MCF 10A (cell line): Measurements from ENCODE around the gene SMURF2. TPM values are rescaled to one million over a fixed set of nuclear protein-coding genes. Genes with fewer than 3 reads are reported as not detected.

Experiments used
- BruUV-seq: library from RNA; stranded (reverse); fragments of 400-500 nt; replicated peaks from 2 replicates; lab custom pipeline; 2021; lab: Mats Ljungman, UMichigan
- CTCF ChIA-PET: fragments of 300-600 bp; sonication (Branson Sonifier 250); formaldehyde crosslinking; extraction: SDS; loops from one replicate; lab custom pipeline; 2021; ENCODE audit warnings: antibody characterized with exemption, inconsistent platforms; lab: Yijun Ruan, JAX
- POLR2A ChIA-PET: fragments of 300-600, 350-650 bp; sonication (Branson Sonifier 250); formaldehyde crosslinking; extraction: SDS; loops from one replicate; lab custom pipeline; 2020; ENCODE audit warnings: antibody characterized with exemption, inconsistent platforms; lab: Yijun Ruan, JAX
- DNase-seq: peaks from one replicate; pipeline ENCODE4 v3.0.0-alpha.2; 2018; ENCODE audit not compliant: unreplicated experiment
- H3K27ac Mint-ChIP-seq: one replicate; pipeline ENCODE4 v1.8.0; 2022; ENCODE audit warnings: mild to moderate bottlenecking, low read depth, mixed read lengths; ENCODE audit not compliant: unreplicated experiment
- H3K27me3 Mint-ChIP-seq: one replicate; pipeline ENCODE4 v1.8.0; 2022; ENCODE audit warnings: mixed read lengths; ENCODE audit not compliant: insufficient read depth, unreplicated experiment
- H3K36me3 Mint-ChIP-seq: one replicate; pipeline ENCODE4 v1.8.0; 2022; ENCODE audit warnings: mild to moderate bottlenecking, moderate library complexity, mixed read lengths; ENCODE audit not compliant: insufficient read depth, unreplicated experiment
- H3K4me1 Mint-ChIP-seq: one replicate; pipeline ENCODE4 v1.8.0; 2022; ENCODE audit warnings: mixed read lengths; ENCODE audit not compliant: insufficient read depth, unreplicated experiment
- H3K4me3 Mint-ChIP-seq: one replicate; pipeline ENCODE4 v1.8.0; 2022; ENCODE audit warnings: mild to moderate bottlenecking, moderate library complexity, mixed read lengths; ENCODE audit not compliant: unreplicated experiment
- H3K9me3 Mint-ChIP-seq: one replicate; pipeline ENCODE4 v1.8.0; 2022; ENCODE audit warnings: mixed read lengths; ENCODE audit not compliant: unreplicated experiment
- CTCF ChIP-seq: fragments of 200-600 bp; IDR thresholded peaks from one replicate; pipeline ENCODE4 v1.8.0; 2022; ENCODE audit warnings: antibody characterized with exemption, mild to moderate bottlenecking; ENCODE audit not compliant: unreplicated experiment
- intact Hi-C: fragments of 100-400 bp; cut with micrococcal nuclease; formaldehyde crosslinking; loops from 2 replicates; pipeline ENCODE4 v1.14.1; 2022
- total RNA-seq: library from RNA; stranded (reverse); gene quantifications from 2 replicates; pipeline ENCODE4 v1.2.3, GENCODE V29; 2022

Gene SMURF2
- total RNA-seq, 1 experiment from 2014 or later: 55.8 TPM

- POLR2A ChIA-PET: interaction anchor here (1.2 kb wide), 1 partner anchor 12 kb away, joined by 4 read pairs; the partner anchor contains the start of gene POLG2
- Mint-ChIP-seq H3K4me1 (peaks cover 16% of the 10 kb centered on the region), H3K36me3 (peaks cover 71% of the 10 kb centered on the region), H3K4me3 (peak overlapping the region; percentile 99), H3K9me3 (no peaks in the 10 kb centered on the region), H3K27me3 (no peaks in the 10 kb centered on the region), H3K27ac (no peak overlapping the region)
- intact Hi-C loops: no loop called here
- BruUV-seq: no TSS peak
- TF ChIP-seq CTCF: no peak
- CTCF ChIA-PET: no interaction called here
- no peak for DNase-seq
Measured at GRCh38 chr17:64508683-64509082, 153.4 kb downstream of the SMURF2 start.

GRCh38 chr17:64507413-64507782 lies 154.7 kb downstream of the SMURF2 start:
- Mint-ChIP-seq H3K27ac (peak overlapping the region; percentile 100), H3K36me3 (peaks cover 76% of the 10 kb centered on the region), H3K9me3 (no peaks in the 10 kb centered on the region), H3K4me3 (peak overlapping the region; percentile 99), H3K27me3 (no peaks in the 10 kb centered on the region), H3K4me1 (peaks cover 28% of the 10 kb centered on the region)
- DNase-seq: peak; percentile 72
- BruUV-seq: no TSS peak
- CTCF ChIA-PET: interaction anchor here (0.6 to 1.7 kb wide), 7 partner anchors 9 to 669 kb away, joined by 3 to 8 read pairs (median 5); no protein-coding TSS in a partner anchor
- intact Hi-C loops: loop anchor here (1.0 to 2.0 kb wide), 2 partner anchors 87 to 141 kb away; no protein-coding TSS in a partner anchor
- POLR2A ChIA-PET: interaction anchor here (0.5 to 6.5 kb wide), 36 partner anchors 8 to 773 kb away, joined by 3 to 225 read pairs (median 8); partner anchors contain the start of genes CCDC47, POLG2, SMARCD2 and SMURF2
- TF ChIP-seq CTCF: peak; percentile 25

DNA sequence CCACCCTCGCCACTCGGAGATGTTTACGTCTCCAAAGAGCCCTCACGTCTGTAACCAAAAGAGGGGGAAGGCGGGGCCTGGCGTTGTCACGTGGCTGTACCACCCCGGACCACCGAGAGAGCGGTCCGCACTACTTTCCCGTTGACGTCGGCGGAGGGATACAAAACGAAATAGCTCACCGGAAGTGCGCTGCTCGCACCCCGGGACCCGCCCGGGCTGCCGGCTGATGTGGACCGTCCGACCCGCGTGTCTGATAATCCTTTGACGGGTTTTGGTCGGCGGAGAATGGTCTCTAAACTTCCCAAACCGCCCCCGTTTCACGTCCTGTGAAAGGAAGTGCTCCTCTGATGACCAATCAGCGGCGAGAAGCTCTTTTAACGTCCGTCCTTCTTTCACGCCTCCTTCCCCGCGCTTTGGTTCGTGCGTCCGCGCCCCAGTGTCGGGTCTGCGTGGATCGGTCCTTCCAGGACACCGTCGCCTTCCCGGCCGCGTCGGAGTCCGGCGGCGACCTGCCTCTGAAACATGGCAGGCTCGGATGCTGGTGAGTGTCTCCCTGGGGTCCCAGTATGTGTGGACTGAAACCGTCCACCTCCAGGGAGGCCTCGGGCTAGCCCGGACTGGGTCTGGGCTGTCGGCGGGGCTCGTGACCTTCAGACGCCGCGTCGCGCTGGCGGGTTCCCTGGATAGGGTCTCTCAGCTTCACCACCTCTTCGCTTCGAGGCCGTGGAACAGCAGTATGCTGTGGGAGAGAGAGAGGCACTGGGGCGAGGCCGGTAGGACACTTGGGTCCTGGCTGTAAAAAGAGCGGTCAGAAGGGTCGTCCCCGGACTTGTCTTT lies 155.3 kb downstream of the SMURF2 start, which contains the start of gene CEP95:
Gene CEP95, plus strand, starts transcription at position 402 of the 837 bp plus-strand sequence. Its CDS starts 121 bp downstream, at position 523.
- Mint-ChIP-seq H3K36me3 (peaks cover 76% of the 10 kb centered on the region), H3K27me3 (no peaks in the 10 kb centered on the region), H3K4me3 (peak within 1 kb of the TSS; percentile 99), H3K9me3 (no peaks in the 10 kb centered on the region), H3K27ac (peak within 1 kb of the TSS; percentile 100), H3K4me1 (peaks cover 34% of the 10 kb centered on the region)
- no peak for TF ChIP-seq CTCF
- no TSS peak for BruUV-seq
- peak; percentile 96 for DNase-seq
- intact Hi-C loops: loop anchor here (1.0 to 2.0 kb wide), 2 partner anchors 86 to 142 kb away; no protein-coding TSS in a partner anchor
- ChIA-PET POLR2A (interaction anchor here (0.5 to 6.5 kb wide), 58 partner anchors 8 to 772 kb away, joined by 3 to 225 read pairs (median 4); partner anchors contain the start of genes CCDC47, POLG2, SMARCD2 and SMURF2), CTCF (interaction anchor here (0.6 to 1.7 kb wide), 7 partner anchors 16 to 599 kb away, joined by 3 to 8 read pairs (median 3); no protein-coding TSS in a partner anchor)

DNA sequence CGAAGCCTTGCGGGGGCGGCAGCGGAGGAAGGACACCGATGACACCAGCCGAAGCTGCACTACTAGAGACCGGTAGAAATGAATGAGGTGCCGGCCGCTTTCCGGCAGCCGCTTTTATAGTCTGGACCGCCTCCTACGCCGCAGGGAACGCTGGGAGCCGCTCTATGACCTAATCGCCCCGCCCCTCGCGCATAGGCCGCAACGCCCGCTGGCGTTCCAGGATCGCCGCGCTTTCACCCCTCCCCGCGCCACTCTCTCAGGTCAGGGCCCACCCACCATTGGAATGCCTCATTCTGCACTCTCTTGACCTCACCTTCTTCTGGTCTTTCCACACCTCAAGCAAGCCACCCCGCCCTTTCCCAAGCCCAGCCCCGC lies 155.9 kb downstream of the SMURF2 start, which contains the start of gene DDX5:
Gene DDX5, minus strand, starts transcription at position 89 of the 375 bp plus-strand sequence. CDS start 170 bp downstream, outside the sequence.
- intact Hi-C loops: loop anchor here (2.0 kb wide), 1 partner anchor 143 kb away; no protein-coding TSS in a partner anchor
- peak; percentile 99 for DNase-seq
- ChIA-PET CTCF (interaction anchor here (0.6 to 1.7 kb wide), 5 partner anchors 15 to 599 kb away, joined by 3 to 8 read pairs (median 3); no protein-coding TSS in a partner anchor), POLR2A (interaction anchor here (0.6 to 6.5 kb wide), 60 partner anchors 9 to 765 kb away, joined by 3 to 225 read pairs (median 5); partner anchors contain the start of genes CCDC47, POLG2, SMARCD2 and SMURF2)
- H3K27me3 Mint-ChIP-seq: no peaks in the 10 kb centered on the region
- no TSS peak for BruUV-seq
- H3K4me3 Mint-ChIP-seq: peak within 1 kb of the TSS; percentile 99
- H3K4me1 Mint-ChIP-seq: peaks cover 40% of the 10 kb centered on the region
- H3K36me3 Mint-ChIP-seq: peaks cover 76% of the 10 kb centered on the region
- TF ChIP-seq CTCF: no peak
- H3K9me3 Mint-ChIP-seq: no peaks in the 10 kb centered on the region
- peak within 1 kb of the TSS; percentile 100 for H3K27ac Mint-ChIP-seq
